Stimulated activated memory B cell treated with anti-CD40 and anti-IgM and Interleukin-4, amounts not matched to agents 10 μg/mL and 1 μg/mL and 100 μg/mL, for 72 hours (primary cell): ENCODE results near the gene TRIOBP.

ENCODE experiments used
- ATAC-seq: fragments of 150-1000 bp; cut with Tn5 transposase; 2 replicates; pipeline ENCODE4 v1.10.0; 2021
- H3K27ac Mint-ChIP-seq: one replicate; pipeline ENCODE4 v1.8.0; 2022; ENCODE audit warnings: mild to moderate bottlenecking, mixed read lengths
- H3K27me3 Mint-ChIP-seq: one replicate; pipeline ENCODE4 v1.8.0; 2022; ENCODE audit warnings: mixed read lengths
- H3K36me3 Mint-ChIP-seq: one replicate; pipeline ENCODE4 v1.8.0; 2022; ENCODE audit warnings: mixed read lengths
- H3K4me1 Mint-ChIP-seq: one replicate; pipeline ENCODE4 v1.8.0; 2022; ENCODE audit warnings: mixed read lengths
- H3K4me3 Mint-ChIP-seq: one replicate; pipeline ENCODE4 v1.8.0; 2022; ENCODE audit warnings: mild to moderate bottlenecking, moderate library complexity, mixed read lengths
- H3K9me3 Mint-ChIP-seq: one replicate; pipeline ENCODE4 v1.8.0; 2022; ENCODE audit warnings: mixed read lengths

TRIOBP gene

GRCh38 chr22:37726241-37726887 lies 29.5 kb downstream of the TRIOBP start:
- Mint-ChIP-seq H3K36me3 (peaks cover 27% of the 10 kb centered on the region), H3K4me1 (no peaks in the 10 kb centered on the region), H3K27me3 (no peaks in the 10 kb centered on the region), H3K4me3 (no peak overlapping the region), H3K9me3 (no peaks in the 10 kb centered on the region), H3K27ac (no peak overlapping the region)
- peak; percentile 48 for ATAC-seq

- ATAC-seq: no peak
- Mint-ChIP-seq H3K36me3 (peaks cover 18% of the 10 kb centered on the region), H3K9me3 (no peaks in the 10 kb centered on the region), H3K27ac (no peak overlapping the region), H3K27me3 (no peaks in the 10 kb centered on the region), H3K4me3 (no peak overlapping the region), H3K4me1 (no peaks in the 10 kb centered on the region)
Measured at GRCh38 chr22:37728620-37729019, 31.8 kb downstream of the TRIOBP start.

GRCh38 chr22:37731804-37732471 lies 35.1 kb downstream of the TRIOBP start:
- Mint-ChIP-seq H3K4me3 (no peak overlapping the region), H3K36me3 (no peaks in the 10 kb centered on the region), H3K4me1 (no peaks in the 10 kb centered on the region), H3K9me3 (no peaks in the 10 kb centered on the region), H3K27me3 (no peaks in the 10 kb centered on the region), H3K27ac (no peak overlapping the region)
- ATAC-seq: peak; percentile 59

GRCh38 chr22:37732699-37733607 lies 36.1 kb downstream of the TRIOBP start:
- no peaks in the 10 kb centered on the region for H3K9me3 Mint-ChIP-seq

GRCh38 chr22:37733625-37734401 lies 37.0 kb downstream of the TRIOBP start:
- Mint-ChIP-seq H3K4me3 (no peak overlapping the region), H3K27ac (no peak overlapping the region)

More at GRCh38 chr22:37732699-37733607, 36.1 kb downstream of the TRIOBP start:
- no peak for ATAC-seq
- Mint-ChIP-seq H3K36me3 (no peaks in the 10 kb centered on the region), H3K4me3 (no peak overlapping the region), H3K27me3 (no peaks in the 10 kb centered on the region), H3K4me1 (no peaks in the 10 kb centered on the region), H3K27ac (no peak overlapping the region)

GRCh38 chr22:37734402-37734700 lies 37.5 kb downstream of the TRIOBP start:
- Mint-ChIP-seq H3K4me1 (no peaks in the 10 kb centered on the region), H3K27me3 (no peaks in the 10 kb centered on the region), H3K27ac (no peak overlapping the region), H3K9me3 (peaks cover 3% of the 10 kb centered on the region), H3K36me3 (no peaks in the 10 kb centered on the region), H3K4me3 (no peak overlapping the region)
- ATAC-seq: no peak

More at GRCh38 chr22:37733625-37734401, 37.0 kb downstream of the TRIOBP start:
- Mint-ChIP-seq H3K9me3 (peaks cover 3% of the 10 kb centered on the region), H3K27me3 (no peaks in the 10 kb centered on the region), H3K36me3 (no peaks in the 10 kb centered on the region), H3K4me1 (no peaks in the 10 kb centered on the region)
- ATAC-seq: no peak

GRCh38 chr22:37734964-37735451 lies 38.2 kb downstream of the TRIOBP start:
- Mint-ChIP-seq H3K27ac (no peak overlapping the region), H3K4me3 (no peak overlapping the region), H3K27me3 (no peaks in the 10 kb centered on the region), H3K9me3 (peaks cover 3% of the 10 kb centered on the region), H3K4me1 (no peaks in the 10 kb centered on the region), H3K36me3 (no peaks in the 10 kb centered on the region)
- no peak for ATAC-seq

- no peaks in the 10 kb centered on the region for H3K36me3 Mint-ChIP-seq
- no peaks in the 10 kb centered on the region for H3K27me3 Mint-ChIP-seq
- peaks cover 3% of the 10 kb centered on the region for H3K9me3 Mint-ChIP-seq
- no peak for ATAC-seq
- H3K27ac Mint-ChIP-seq: no peak overlapping the region
- no peaks in the 10 kb centered on the region for H3K4me1 Mint-ChIP-seq
- H3K4me3 Mint-ChIP-seq: no peak overlapping the region
Measured at GRCh38 chr22:37739035-37739434, 42.2 kb downstream of the TRIOBP start.

GRCh38 chr22:37739611-37740049 lies 42.8 kb downstream of the TRIOBP start:
- Mint-ChIP-seq H3K27me3 (no peaks in the 10 kb centered on the region), H3K4me1 (no peaks in the 10 kb centered on the region), H3K4me3 (no peak overlapping the region), H3K36me3 (no peaks in the 10 kb centered on the region), H3K27ac (no peak overlapping the region), H3K9me3 (peaks cover 3% of the 10 kb centered on the region)
- no peak for ATAC-seq

GRCh38 chr22:37740455-37741311 lies 43.8 kb downstream of the TRIOBP start:
- Mint-ChIP-seq H3K27me3 (no peaks in the 10 kb centered on the region), H3K4me3 (no peak overlapping the region), H3K9me3 (peaks cover 3% of the 10 kb centered on the region), H3K27ac (no peak overlapping the region), H3K36me3 (no peaks in the 10 kb centered on the region), H3K4me1 (peaks cover 8% of the 10 kb centered on the region)
- ATAC-seq: no peak

- Mint-ChIP-seq H3K27ac (no peak overlapping the region), H3K4me1 (peaks cover 8% of the 10 kb centered on the region), H3K27me3 (no peaks in the 10 kb centered on the region), H3K36me3 (no peaks in the 10 kb centered on the region), H3K9me3 (peaks cover 3% of the 10 kb centered on the region), H3K4me3 (no peak overlapping the region)
- no peak for ATAC-seq
Measured at GRCh38 chr22:37741312-37741795, 44.5 kb downstream of the TRIOBP start.

- H3K27me3 Mint-ChIP-seq: no peaks in the 10 kb centered on the region
- H3K4me3 Mint-ChIP-seq: no peak overlapping the region
- no peaks in the 10 kb centered on the region for H3K36me3 Mint-ChIP-seq
- H3K27ac Mint-ChIP-seq: no peak overlapping the region
- peaks cover 14% of the 10 kb centered on the region for H3K4me1 Mint-ChIP-seq
- peaks cover 3% of the 10 kb centered on the region for H3K9me3 Mint-ChIP-seq
- no peak for ATAC-seq
Measured at GRCh38 chr22:37742376-37743171, 45.7 kb downstream of the TRIOBP start.

GRCh38 chr22:37744589-37744988 lies 47.7 kb downstream of the TRIOBP start:
- Mint-ChIP-seq H3K36me3 (no peaks in the 10 kb centered on the region), H3K4me3 (no peak overlapping the region), H3K27ac (no peak overlapping the region), H3K4me1 (peaks cover 33% of the 10 kb centered on the region), H3K9me3 (no peaks in the 10 kb centered on the region), H3K27me3 (no peaks in the 10 kb centered on the region)
- ATAC-seq: no peak
